Heart left ventricle (tissue), 13 donors: ENCODE data around the gene IL2RA.

Experiments
- CTCF ChIP-seq, 12 donors: fragments of 200-600 bp; sonication (generic) in 4 of 12; IDR thresholded peaks; one replicate each; pipeline versions ENCODE4 v1.5.0 to v1.8.0; 2018 to 2022; ENCODE audit warnings: antibody characterized with exemption in 12 of 12, mild to moderate bottlenecking in 5 of 12
- POLR2A ChIP-seq, 2 donors: fragments of 450-650 bp; IDR thresholded peaks; one replicate each; pipeline ENCODE4 v1.6.1; 2017; ENCODE audit warnings: antibody characterized with exemption in 2 of 2, mild to moderate bottlenecking in 2 of 2, moderate library complexity in 2 of 2
- donor health status: ischemic (EF 13 %, LVEDD 7.1; RV severe dilation, severe dysfunction).
- donor health status: DM: no; HTN: yes; CAD: no.
- donor health status: DM: no; HTN: no; CAD: no.
- donor health status: ischemic (EF 25% LVEDD 6.9; RV normal size, moderate dysfunction).
- donor health status: ischemic (EF 25% LVEDD 5.7; RV mildly dilated, moderate dysfunction).
- donor health status: ischemic (EF 35%, LVEDD 5.7; RV mildly dilated, moderate dysfunction).
- donor health status: nonischemic (EF 11% LVEDD 7.7; RV severe dilation, severe dysfunction).
- donor health status: DM: yes; HTN: yes; CAD: no.
- donor health status: PGD.
- donor health status: ischemic (EF 29% LVEDD 5.4; RV normal size, mild dysfunction).
- donor health status: nonischemic (EF 23%, LVEDD 6.1; RV moderate dilation, normal function).

GRCh38 chr10:6110136-6110535 is 48.0 kb upstream of the IL2RA start:
- TF ChIP-seq CTCF (IDR thresholded peaks at IDR 0.05) (no peak), POLR2A (IDR thresholded peaks at IDR 0.05) (no peak)
